ENCODE data around the gene TICAM2.

DNA sequence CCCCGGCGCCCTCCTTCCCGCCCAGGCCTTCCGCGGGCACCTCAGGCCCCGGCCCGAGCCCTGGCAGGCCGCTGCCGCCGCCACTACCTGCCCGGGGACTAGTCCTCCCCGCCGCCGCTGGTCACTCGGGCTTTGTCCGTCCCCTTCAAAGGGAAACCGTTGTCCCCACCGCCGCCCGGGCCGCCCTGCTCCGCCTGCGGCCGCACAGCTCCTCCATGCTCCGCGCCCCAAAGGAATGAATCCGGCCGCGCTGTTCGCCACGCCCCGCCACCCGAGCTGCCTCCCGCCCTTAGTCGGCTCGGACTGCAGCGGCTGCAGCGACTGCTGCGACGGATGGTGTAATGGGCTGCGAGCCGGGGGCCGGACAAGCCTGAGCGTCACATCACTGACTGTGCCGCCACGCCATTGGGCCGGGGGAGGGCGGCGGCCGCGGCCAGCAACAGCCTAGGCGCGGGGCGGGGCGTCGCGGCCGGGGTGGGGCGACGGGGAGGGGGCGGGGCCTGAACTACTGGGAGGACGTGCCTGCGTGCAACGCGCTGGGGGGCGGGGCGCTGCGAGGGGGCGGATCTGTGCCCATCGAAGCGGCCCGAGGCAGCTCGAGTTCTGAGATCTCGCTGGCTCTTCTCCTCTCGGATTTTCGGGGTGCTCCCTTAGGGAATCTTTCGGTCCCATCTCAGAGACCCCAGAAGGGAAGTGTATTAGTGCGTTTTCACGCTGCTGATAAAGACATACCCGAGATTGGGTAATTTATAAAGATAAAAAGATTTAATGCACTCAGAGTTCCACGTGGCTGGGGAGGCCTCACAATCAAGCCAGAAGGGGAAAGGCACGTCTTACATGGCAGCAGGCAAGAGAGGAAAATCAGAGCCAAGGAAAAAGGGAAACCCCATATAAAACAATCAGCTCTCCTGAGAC, 57.6 kb downstream of the TICAM2 start, which contains the start of gene FEM1C:
- TF ChIP-seq CTCF (IDR thresholded peaks at IDR 0.05; ENCODE audit: borderline replicate concordance, extremely low read depth, low read length, poor library complexity, severe bottlenecking) (no peak), EZH2 (IDR thresholded peaks at IDR 0.05; ENCODE audit: borderline replicate concordance, low read depth, low read length, severe bottlenecking) (no peak)

Measured in DND-41 (cell line).